IPS-NIHi7 (cell line): ENCODE data around the gene PPP1R14D.
A peak's percentile ranks its signal among the peaks of the same experiment; 100 is the strongest.

Experiments
- DNase-seq: peaks from one replicate; pipeline ENCODE4 v3.0.0; 2012; ENCODE audit warnings: mixed read lengths; ENCODE audit errors: extremely low spot score

Gene PPP1R14D

GRCh38 chr15:40782609-40783227 lies 45.8 kb downstream of the PPP1R14D start:
- peak; percentile 65 for DNase-seq

DNA sequence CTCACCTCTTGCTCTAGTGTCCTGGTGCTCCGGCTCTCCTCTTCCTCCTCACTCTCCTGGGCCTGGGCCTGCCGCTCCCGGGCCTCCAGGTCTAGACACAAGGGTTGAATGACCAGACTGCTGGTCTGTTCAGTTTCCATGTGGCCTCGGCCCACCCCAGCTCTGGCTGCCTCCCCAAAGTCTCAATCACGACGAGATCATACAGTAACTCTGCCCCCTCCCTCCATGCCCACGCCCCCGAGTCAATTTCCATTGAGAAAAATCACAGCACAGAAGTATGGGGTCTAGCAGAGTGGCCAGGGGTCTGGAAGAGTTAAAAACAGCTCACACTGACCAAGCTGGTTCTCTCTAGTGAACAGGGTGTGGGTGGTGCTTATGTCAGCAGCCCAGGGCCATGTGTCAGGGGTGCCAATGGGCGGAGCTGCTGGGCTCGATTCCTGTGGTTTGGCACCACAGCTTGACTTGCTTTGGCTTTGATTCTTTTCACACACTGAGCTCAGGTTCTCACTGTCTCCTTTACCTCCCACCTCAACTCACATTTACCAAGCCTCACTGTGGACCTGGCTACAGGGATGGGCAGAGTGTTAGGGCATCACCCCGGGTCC lies 51.9 kb downstream of the PPP1R14D start:
- DNase-seq: no peak

GRCh38 chr15:40775740-40776536 lies 52.6 kb downstream of the PPP1R14D start:
- no peak for DNase-seq

DNA sequence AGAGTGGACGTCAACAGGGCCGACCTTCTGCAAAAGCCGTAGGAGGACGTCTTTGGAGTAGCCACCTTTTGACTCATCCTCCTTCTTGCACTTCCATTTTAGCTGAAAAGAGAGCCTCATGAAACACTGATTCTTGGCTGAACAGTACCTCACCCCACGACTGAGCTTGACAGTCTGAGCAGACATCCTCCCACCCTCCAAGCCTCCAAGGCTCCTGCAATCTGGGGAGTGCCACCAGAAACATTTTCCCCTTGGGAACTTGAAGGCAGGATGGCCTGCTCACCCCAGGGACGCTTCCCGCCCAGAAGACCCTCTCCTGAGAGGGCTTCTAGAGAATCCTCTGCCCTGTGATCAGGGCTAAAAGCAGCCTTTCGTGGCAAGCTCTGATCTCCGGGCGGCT lies 53.5 kb downstream of the PPP1R14D start:
- DNase-seq: no peak

- DNase-seq: no peak
Measured at GRCh38 chr15:40773902-40774301, 54.6 kb downstream of the PPP1R14D start.

- no peak for DNase-seq
Measured at GRCh38 chr15:40773496-40773895, 55.0 kb downstream of the PPP1R14D start.

DNA sequence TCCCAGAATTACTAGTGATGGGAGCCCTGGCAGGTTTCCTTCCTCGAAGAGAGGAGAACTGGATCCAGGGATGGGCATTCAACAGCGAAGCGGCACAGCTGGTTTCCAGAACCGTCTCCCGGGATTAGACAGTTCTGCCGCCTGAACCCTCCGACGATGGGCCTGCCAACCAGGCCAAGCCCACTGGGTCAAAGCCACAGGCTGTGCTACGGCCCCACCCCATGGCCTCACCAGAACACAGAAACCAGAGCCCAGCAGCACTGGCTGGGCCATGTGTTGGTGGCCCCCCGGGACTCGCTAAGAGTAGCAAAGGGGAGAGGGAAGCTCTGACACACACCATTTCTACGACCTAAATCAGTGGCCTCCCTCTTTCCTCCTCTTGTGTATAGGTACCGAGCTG lies 56.5 kb downstream of the PPP1R14D start:
- DNase-seq: no peak

- DNase-seq: no peak
Measured at GRCh38 chr15:40771242-40771641, 57.3 kb downstream of the PPP1R14D start.

DNA sequence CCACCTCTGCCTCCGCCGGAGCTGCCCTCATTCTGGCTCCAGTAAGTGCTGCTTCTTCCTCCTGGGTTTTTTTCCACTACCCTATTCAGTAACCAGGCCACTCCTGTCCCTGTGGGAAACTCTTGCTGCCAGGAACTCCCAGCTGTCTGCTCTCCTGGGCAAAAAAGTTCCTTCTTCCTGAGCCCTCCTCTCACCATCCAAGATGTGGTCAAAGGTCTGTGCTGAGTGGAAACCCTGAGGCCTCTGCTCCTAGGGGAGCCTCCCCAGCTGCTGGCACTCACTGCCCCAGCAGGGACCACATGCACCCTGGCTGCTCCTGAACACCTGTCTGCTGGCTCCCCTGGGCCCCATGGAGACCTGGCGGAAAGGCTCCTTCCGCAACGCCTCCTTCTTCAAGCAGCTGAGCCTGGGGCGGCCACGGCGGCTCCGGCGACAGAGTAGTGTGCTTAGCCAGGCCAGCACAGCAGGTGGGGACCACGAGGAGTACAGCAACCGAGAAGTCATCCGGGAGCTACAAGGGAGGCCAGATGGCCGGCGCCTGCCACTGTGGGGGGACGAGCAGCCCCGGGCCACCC lies 58.3 kb downstream of the PPP1R14D start:
- no peak for DNase-seq

DNA sequence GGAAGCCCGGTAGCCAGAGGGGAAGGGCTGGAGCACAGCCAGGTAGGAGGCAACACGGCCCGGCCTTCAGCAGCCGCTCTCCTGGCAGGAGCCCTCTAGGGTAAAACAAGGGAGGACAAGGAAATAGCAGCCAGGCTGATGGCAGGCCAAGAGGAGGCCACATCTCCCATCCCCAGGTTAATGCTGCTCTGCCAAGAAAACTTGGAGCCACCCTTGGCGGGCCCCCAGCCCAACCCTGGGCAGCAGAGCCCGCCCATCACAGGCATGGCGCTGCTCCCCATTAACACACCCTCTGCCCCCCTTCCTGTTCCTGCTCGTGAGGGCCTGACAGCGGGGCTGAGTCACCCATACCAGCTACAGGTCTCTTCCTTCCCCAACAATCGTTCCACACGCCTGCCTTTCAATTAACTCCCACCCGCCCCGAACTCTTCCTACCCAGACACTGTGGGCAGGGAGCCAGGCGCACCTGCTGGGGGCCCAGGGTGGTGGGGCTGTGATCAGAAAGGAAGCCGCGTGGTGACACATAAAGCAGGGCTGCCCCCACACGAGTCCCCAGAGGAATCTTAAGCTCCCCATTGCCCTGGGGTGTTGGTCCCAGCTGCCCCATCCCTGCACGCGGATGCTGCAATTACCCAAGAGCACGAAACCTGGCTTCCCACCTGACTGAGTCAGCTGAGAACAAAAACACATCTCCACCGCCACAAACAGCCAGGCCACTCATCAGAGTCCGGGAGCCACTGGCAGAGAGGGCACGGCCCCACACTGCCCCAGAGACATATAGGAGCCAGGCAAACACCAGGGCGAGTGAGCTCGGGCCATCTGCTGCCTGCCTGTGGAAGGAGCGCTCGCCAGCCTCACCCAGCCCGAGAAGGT lies 59.0 kb downstream of the PPP1R14D start, which contains the start of gene C15orf62:
Gene C15orf62, plus strand, starts transcription at position 707 of the 873 bp plus-strand sequence. CDS start 516 bp downstream, outside the sequence.
- DNase-seq: no peak

DNA sequence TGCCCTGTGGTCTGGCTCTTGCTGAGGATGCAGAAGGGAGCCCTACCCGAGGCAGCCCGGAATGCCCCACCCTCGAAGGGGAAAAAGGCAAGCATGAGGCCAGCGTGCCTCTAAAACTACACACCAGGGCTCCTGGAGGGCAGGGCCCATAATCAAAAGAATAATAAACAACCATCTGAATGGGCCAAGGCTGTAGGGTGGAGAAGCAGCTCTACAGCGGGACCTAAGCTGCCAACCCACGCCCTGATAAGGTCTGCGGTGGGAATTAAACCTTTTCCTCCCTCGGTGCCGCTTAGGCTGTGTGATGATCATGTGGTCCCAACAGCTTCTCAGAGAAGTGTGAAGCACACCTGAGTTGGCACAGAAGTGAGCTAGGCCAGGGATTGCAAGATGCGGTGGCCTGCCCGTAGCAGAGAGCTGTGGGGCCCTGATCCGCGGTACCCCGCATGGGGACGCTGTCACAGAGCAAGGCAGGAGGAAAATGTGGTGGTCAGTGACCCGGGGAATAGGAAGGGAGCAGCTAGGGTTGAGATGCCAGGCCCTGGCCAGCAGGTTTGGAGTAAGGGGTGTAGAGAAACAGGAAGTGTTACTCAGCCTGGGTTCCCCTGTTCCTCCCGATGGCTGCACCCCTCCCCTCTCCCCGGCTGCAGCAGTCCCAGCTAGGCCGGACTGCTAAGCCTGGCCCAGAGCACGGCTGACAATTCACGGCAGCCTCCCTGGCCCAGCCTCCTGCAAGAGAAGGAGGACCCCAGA lies 59.8 kb downstream of the PPP1R14D start:
- no peak for DNase-seq

GRCh38 chr15:40767838-40768500 lies 60.5 kb downstream of the PPP1R14D start:
- no peak for DNase-seq

DNA sequence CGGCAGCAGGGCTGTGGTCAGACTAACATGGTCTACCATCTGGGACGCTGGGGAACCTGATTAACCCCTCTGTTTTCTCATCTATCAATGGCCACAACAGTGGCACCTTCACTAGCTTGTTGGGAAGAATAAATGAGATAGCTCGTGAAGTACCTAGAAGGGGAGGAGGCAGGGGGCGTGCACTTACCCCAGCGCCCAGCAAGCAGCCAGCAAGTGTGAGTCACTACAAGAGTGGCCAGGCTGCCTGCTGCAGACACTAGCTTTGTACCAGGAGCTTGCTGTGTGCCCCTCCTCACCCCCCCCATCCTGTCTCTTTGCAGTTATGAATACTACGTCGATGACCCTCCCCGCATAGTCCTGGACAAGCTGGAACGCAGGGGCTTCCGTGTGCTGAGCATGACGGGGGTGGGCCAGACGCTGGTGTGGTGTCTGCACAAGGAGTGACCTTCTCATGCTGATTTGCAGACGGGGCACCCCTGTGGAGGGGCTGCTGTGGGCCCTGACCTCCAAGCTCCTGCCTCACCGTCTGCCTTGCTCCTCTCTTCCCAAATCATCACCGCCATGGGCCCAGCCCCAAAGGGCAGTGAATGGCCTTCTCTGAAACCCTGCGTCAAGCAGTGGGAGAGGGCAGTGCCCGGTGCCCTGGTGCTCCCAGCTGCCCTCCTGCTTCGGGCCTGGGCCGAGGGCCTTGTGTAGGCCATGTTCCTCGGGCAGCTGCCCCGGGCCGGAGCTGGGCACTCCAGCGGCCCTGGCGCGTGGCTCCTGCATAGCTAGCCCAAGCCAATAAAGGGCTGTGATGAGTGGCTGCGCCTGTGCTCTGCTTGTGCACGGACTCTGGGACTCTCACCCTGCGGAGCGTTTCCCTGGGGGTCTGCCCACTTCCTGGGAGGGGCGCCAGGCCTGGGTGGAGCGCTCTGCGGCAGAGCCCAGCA lies 61.3 kb downstream of the PPP1R14D start:
- peak; percentile 55 for DNase-seq

GRCh38 chr15:40766194-40766815 lies 62.2 kb downstream of the PPP1R14D start:
- no peak for DNase-seq
